HS-5 (cell line): ENCODE measurements around the gene UBE2S.
A peak's percentile ranks its signal among the peaks of the same experiment; 100 is the strongest.
"Not testable (repeated sequence)": the region's sequence is repeated elsewhere in the genome, so short reads cannot be mapped to it uniquely, and the experiment has no call there.

Source experiments
- DNase-seq: peaks from one replicate; pipeline ENCODE4 v3.0.0-alpha.2; 2012; ENCODE audit warnings: low read depth

The UBE2S gene

DNA sequence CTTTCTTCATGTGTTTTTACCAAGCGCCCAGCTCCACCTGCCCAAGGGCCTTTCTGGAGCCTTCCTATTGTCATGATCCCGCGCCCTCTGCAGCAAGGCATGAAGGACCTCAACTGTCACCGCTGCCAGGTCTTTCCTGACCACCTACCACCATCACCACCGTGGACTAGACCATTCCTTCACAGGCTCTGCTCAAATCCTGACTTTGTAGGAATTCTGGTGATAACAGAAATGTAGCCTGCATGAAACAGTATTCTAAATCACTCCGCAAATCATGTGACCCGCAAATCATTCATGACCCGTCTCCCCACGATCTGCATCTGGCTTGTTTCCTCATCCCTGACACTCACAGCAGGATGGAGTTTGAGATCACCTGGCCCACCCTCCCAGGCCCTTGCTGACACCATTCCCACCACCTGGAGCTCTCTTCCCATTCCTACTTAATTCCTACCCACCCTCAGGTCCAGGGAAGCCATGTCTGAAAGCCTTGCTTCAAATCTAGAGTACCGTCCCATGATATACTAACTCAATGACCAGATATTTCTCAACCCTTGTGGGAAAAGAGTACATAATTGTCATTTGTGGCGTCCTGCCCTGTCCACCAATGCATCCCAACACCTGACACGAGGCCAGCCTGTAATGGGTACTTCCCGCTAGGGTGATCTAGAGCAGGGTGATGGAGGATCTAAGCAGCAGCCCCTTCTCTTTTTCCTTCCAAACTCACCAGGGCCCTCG is 1.3 kb downstream of the UBE2S start:
- no peak for DNase-seq

DNA sequence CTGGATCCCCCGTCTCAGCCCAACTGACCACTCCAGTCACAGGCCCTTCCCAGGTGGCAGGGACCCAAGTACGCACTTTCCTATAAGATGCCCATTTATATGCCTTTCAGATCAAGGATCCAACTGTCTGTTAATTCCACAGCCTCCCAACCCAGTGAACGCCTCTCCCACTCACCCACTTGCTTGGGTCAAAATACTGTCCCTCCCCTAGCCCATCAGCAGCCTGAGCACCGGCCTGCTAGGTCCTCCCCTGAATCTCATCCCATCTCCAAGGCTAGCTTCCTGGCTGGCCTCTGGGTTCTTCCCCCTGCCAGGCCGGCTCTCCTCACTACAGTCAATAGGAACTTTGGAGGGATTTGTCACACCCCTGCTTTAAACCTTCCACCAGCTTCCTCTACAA is 1.9 kb downstream of the UBE2S start:
- no peak for DNase-seq

DNA sequence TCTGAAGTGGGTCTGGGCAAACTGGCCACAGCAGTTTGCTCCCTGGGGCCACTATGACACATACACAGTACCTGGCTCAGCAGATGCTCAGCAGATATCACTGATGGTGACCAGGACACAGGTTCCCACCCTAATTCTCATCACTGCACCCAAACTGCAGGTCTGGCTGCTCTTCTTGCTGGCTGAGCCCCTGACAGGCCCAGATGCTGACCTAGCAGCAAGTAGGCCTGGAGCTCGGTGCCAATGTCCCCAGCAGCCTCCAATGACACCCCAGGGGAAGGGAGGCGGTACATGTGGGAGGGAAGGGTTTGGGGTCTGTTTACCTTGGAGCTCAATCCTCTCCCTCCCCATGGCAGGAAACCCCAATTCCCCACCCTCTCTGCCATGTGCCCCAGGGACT is 5.1 kb downstream of the UBE2S start:
- no peak for DNase-seq

DNA sequence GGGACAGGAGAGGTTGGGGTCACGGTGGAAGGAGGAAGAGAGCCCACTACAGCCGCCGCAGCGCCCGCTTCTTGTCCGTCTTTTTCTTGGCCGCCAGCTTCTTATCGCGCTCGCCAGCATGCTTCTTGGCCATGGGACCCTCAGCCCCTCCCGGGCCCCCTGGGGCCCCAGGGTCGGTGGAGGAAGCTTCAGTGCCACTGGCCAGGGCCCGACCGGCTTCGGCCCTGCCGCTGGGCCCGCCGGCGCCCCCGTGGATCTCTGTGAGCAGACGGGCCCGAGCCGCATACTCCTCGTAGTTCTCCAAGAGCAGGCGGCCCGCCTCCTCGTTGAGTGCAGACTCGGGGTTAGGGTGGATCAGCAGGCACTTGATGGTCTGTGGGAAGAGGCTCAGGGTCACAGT is 6.2 kb downstream of the UBE2S start:
- not testable (repeated sequence) for DNase-seq

DNA sequence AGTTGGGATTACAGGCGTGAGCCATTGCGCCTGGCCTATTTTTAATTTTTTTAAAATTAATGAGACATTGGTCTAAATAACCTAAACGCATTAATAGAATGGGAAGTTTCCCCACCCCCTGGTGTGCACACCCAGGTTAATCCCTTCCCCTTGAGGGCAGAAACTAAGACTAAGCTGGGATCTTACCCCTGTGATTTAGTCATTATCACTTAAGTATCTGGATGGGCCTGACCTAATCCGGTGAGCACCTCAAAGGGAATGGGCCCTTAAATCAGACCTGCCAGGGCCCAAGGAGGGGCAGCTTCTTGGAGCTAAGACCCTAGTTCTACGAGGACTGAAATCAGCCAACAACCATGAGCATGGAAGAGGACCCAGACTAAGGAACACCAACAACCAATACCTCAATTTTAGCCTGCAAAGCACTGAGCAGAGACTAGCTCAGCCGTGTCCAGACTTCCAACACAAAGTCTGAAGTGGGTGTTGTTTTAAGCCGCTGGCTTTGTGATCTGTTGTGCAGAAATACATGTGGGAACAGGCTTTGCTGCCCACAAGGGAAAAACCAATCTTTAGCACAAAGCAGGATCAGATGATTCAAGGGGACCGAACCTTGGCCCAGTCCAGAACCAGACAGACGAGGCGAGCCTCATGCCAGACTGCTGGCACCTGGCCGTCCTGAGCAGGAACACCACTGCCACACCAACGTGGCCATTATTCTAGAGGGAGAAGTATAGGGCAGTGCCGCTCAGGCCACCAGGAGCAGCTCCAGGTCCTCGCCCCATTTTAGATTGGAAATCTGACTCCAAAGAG is 7.1 kb downstream of the UBE2S start:
- no peak for DNase-seq

DNA sequence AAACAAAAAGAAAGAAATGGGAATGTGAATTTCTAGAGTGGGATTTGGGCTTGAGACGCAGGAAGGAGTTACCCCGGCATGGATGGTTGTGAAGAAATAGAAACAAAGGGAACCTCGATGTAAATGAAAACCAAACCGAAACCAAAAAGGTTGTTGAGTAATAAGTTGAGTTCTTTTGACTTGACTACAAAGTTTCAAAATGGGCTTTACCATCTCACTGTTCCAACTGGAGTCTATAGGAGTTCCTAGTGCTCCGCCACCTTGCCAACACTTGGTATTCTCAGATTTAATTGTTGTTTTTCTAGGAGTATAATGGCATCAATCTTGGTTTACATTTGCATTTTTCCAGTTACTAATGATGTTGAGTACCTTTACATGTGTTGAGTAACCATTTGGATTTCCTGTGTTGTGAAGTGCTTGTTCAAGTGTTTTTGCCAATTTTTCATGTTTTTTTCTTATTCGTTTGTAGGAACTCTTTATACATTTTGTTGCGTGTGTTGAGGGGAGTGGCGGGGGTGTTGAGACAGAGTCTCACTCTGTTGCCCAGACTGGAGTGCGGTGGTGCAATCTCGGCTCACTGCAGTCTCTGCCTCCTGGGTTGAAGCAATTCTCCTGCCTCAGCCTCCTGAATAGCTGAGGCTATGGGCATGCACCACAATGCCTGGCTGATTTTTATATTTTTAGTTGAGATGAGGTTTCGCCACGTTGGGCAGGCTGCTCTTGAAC is 9.2 kb downstream of the UBE2S start:
- no peak for DNase-seq

DNA sequence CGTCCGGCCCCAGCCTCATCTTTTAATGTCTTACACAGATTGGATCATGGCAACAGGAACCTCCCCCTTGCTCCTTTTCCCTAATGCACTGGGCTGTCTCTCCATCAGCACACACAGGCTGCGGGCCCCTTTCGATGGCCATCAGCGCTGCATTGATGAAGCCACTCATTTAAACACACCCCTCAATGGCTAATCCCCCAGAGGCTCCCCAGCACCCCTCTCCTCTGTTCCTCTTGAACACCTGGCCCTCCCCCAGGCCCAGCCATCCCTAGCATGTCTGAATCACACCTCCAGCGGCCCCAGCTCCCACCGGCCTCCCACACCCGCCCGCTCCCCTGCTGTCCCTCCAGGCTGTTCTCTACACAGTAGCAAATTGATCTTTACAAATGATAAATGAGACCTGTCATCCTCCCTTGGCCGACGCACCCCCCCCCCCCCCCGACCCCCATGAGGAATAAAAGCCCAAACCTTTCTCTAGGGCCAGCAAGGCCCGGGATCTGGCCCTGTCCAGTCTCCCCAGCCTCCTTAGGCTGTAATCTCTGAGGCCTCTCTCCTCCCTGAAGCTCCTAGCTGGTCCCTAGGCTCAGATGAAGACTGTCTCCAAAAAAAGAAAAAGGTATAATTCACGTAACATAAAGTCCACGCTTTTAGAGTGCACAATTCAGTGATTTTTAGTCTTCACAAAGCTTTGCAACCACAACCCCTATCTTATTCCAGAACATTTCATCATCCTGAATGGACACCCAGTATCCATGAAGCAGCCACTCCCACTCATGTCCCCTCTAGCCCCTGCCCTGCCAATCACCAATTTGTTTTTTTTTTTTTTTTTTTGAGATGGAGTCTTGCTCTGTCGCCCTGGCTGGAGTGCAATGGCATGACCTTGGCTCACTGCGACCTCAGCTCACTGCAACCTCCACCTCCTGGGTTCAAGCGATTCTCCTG is 14.5 kb downstream of the UBE2S start:
- no peak for DNase-seq

DNA sequence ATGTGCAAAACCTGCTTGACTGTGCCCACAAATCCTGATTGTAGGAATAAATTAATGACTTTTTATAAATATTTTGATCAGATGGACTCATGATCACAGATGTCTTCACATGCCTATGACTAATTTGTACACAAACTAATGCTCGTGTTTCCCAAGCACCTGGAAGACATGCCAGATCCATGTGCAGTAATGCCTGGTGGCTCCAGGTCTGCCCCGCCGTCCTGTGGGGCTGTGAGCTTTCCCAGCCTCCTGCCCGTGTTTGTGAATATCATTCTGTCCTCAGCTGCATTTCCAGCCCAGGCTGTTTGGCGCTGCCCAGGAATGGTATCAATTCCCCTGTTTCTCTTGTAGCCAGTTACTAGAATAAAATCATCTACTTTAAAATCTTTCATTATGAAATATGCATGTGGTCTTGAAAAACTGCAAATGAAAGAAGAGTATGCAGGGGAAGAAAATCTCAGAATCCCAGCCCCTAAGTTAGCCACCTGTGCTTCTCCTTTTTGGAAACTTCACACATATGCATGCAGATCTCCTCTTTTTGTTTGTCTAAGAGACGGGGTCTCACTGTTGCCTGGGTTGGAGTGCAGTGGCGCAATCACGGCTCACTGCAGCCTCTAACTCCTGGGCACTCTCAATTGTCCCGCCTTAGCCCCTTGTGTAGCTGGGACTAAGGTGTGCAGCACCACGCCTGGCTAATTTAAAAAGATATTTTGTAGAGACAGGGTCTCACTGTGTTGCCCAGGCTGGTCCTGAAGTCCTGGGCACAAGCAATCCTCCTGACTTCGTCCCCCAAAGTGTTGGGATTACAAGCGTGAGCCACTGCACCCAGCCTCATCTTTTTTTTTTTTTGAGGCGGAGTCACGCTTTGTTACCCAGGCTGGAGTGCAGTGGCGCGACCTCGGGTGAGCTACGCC is 15.6 kb downstream of the UBE2S start:
- no peak for DNase-seq

DNA sequence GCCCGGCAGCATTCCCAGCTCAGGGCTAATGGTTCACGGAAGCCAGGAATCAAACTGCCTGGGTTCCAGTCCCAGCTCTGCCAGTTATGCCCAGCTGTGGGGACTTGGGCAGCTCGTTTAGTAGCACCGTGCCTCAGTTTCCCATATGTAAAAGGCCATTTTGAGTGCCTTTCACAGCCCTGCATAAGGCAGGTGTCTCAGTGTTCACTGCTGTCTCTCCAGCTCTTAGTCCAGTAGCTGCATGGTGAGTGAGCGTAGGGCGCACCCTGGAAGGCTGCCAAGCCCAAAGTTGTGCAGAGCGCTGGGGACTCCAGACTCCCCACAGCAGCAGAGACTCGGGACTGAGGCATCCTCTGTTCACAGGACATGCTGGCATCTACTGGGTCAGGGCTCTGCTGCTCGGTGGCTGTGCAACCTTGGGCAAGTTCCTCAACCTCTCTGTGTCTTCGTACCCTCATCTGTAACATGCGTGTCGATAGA is 16.4 kb downstream of the UBE2S start:
- DNase-seq = no peak

DNA sequence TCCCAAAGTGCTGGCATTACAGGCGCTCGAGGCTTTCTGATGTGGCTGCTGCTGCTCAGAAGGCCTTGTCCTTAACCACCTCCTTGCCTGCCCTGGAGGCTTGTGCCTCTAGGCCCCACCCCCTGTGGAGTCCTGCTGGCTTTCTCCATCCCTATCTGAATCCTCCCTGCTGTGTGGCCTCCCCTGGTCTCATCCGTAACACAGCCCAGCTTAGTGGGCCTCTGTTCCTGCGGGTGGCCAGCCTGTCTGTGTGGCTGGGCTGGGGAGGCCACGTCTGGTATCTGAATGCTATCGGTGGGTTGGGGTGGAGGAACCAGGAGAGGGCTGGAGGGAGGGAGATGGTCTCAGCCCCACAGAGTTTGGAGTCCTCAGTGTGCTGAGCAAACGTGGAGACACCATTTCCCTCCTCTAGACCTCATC is 17.1 kb downstream of the UBE2S start:
- no peak for DNase-seq

DNA sequence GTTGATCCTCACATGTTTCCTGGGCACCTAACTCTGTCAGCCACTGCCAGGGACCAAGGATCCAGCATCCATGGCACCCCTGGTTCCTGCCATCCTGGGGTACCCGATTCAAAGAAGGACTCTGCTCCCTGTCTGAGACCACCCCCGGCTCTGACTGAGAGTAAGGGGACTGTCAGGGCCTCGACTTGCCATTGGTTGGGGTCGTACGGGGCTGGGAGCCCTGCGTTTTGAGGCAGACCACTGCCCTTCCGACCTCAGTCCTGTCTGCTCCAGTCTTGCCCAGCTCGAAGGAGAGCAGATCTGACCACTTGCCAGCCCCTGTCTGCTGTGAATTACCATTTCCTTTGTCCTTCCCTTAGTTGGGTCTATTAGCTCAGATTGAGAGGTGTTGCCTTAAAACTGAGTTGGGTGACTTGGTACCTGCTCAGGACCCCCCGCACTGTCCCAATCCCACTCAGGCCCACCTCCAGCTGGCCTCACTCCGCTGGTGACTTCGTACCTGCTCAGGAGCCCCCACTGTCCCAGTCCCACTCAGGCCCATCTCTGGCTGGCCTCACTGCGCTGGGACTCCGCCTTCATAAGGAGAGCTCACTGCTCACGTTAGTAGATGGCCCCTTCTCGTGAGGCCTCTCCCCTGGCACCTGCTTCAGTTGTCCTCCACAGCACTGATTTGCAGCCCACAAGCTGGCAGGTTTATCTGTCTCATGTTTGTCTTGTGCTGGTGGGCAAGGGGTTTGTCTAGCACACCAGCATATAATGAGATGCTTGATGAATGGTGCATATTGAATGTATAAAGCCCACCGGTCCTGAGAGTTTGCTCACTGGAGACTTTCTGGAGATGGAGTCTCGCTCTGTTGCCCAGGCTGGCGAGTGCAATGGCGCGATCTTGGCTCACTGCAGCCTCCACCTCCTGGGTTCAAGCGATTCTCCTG is 17.9 kb downstream of the UBE2S start:
- no peak for DNase-seq

DNA sequence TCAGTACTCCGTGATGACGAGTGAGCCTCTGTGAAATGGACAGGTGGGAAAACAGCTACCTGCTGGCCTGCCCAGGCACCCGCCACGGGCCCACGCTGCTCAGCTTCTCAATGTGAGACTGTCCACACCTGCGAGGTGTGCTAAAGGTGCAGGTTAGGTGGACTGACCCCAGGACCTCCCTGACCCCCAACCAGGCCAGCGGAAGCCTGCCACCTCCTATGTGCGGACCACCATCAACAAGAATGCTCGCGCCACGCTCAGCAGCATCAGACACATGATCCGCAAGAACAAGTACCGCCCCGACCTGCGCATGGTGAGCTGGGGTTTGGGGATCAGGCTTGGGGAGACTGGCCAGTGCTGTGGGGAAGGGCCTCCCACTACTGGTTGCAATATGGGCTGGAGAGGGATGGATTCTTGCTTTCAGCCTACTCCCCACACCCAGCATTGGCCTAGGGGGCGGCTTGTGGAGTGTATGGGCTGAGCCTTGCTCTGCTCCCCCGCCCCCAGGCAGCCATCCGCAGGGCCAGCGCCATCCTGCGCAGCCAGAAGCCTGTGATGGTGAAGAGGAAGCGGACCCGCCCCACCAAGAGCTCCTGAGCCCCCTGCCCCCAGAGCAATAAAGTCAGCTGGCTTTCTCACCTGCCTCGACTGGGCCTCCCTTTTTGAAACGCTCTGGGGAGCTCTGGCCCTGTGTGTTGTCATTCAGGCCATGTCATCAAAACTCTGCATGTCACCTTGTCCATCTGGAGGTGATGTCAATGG is 19.7 kb downstream of the UBE2S start:
- no peak for DNase-seq

DNA sequence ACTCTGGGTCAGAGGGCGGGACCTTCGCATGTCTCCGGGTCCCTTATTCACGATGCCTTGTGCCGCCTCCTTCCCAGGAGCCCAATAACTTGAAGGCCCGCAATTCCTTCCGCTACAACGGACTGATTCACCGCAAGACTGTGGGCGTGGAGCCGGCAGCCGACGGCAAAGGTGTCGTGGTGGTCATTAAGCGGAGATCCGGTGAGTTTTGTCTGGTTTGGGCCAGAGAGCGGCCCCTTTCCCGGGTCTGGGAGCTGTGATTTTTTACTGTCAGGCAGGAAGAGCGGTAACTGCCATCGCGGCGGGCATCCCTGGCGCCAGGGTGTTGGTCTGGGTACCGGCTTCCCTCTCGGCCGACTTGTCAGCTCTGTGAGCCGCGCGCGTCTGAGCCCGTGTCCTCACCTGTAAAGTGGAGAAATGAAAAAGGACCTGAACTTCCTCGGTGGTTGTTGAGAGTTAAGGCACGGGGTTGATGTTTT is 21.1 kb downstream of the UBE2S start:
- DNase-seq = no peak

DNA sequence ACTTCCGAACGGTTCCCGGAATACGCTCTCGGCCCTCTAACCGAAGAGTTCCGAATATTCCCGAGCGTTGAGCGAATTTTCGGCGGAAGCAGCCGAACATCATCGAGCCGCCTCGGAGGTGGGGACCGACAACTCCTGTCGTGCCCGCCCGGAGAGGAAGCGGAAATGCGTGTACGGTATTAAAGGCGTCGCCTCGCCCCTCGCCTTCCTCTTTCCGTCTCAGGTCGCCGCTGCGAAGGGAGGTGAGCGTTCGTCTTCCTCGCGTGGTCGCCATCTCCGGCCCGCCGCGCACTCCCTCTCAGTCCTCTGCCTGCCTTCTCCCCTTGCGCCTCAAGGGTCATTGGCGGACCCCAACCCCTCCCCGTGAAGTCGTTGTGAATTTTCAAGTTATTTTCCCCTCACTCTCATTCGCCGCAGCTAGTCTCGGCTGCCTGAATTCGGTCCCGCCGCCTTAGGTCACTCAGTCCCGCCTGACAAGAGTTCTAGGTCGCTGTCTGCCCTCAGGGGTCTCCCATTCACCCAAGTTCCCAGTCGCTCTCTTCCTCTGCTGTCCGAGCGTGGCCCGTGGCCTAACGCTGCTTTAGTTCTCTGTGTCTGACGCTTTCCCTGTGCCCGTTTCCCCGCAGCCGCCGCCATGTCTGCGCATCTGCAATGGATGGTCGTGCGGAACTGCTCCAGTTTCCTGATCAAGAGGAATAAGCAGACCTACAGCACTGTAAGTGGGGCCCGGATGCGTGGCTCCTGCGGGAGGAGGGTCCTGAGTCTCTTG is 21.7 kb downstream of the UBE2S start, which contains the start of gene RPL28:
Gene RPL28 (plus strand): TSS at position 209 of the 769 bp plus-strand sequence. CDS start 426 bp downstream, at position 635.
- peak; percentile 96 for DNase-seq

DNA sequence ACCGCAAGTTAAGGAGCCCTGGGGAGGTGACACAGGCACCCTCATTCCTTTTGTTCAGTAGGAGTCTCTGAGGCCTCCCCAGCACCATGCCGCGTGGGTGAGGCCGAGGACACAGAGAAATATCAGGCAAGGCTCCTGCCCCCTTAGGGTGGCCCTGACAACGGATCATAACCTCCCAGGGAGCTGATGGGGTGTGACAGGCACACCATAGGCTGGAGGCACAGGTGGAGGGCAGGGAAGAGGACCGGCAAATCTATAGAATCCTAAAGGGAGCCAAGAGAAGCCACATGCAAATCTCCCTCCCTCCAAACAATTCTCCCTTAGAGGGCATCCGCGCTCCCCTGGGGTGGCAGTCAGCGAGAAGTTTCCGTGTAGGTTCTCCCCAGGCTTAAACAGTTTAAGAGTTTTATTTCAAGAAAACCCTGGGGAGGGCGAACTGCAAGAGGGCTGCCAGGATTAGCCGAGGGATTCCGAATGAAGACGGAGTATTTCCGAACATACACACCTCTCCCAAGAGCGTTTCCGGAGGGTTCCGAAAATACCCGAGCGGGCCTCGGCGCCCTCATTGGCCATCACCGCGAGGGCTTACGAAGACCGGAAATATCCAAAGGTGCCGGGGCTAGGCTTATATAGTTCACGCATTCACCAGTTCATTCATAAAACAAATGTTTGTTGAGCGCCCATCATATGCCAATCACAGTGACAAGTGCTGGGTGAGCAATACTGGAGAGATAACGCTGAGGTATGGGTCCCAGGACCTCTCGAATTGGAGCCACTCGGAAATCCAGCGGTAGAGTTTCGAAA is 22.5 kb downstream of the UBE2S start:
- peak; percentile 94 for DNase-seq

DNA sequence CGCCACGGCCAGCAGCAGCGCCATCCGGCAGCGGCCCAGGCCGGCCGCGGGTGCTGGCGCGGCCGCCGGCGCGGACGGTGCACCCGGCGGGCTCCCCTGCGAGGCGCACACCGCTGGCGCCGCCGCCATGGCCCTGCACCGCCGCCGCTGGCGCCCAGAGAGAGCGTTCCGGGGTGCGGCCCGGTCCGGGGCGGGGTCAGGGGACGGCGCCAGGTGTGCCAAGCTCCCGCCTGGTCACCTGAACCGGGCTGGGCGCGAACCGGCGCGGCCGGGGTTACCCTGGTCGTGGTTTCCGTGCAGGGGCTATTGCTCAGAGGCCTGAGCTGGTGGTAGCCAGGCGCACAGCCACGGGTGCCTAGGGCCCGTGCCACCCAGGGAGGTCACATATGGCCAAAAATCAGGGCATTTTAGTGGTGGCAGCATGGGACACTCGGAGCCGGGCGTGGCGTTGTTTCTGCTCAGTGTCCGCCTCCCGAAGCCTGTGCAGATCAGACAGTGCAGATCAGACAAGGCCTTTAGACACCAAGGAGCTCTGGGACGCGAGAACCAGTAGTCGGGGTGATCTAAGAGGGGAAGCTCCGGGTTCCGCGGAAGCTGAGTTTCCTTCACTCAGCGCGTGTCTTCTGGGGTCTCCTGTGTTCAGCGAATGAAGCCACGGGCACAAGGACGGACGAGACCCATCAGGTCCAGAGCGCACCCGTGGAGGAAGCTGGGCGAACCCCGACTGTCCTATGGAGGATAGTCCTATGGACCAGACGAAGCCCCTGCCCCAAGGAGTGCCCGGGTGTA is 23.3 kb downstream of the UBE2S start, which contains the start of gene TMEM238:
Gene TMEM238 (minus strand): TSS at position 162 of the 789 bp plus-strand sequence. CDS start 33 bp downstream, at position 129.
- no peak for DNase-seq
